Endothelial cell of umbilical vein (primary cell): ENCODE results near the gene PRDM12. TPM values are rescaled to one million over a fixed set of nuclear protein-coding genes. Genes with fewer than 3 reads are reported as not detected.

Source experiments
- BruUV-seq: library from RNA; stranded (reverse); fragments of 400-500 nt; replicated peaks from 2 replicates; lab custom pipeline; 2021; lab: Mats Ljungman, UMichigan
- CTCF ChIA-PET: fragments of 300-600, 350-600 bp; sonication (Branson Sonifier 250); formaldehyde crosslinking; loops from one replicate; lab custom pipeline; 2021; ENCODE audit warnings: antibody characterized with exemption, inconsistent platforms; lab: Charles Lee
- POLR2A ChIA-PET: fragments of 300-600, 350-600 bp; sonication (Branson Sonifier 250); formaldehyde crosslinking; loops from one replicate; lab custom pipeline; 2021; ENCODE audit warnings: antibody characterized with exemption, inconsistent platforms; lab: Charles Lee
- DNase-seq: peaks from one replicate; pipeline ENCODE4 v3.0.0-alpha.2; 2011; ENCODE audit warnings: low read depth, low spot score
- FAIRE-seq: peaks from 2 replicates; lab custom pipeline; 2011; peaks lifted over from hg19 to GRCh38; lab: Jason Lieb, UNC
- H2AFZ ChIP-seq: 2 replicates; pipeline ENCODE4 v1.6.0; 2012; ENCODE audit warnings: low read depth, low read length, control low read depth, inconsistent platforms
- H3K27ac ChIP-seq: 2 replicates; pipeline ENCODE4 v1.5.1; 2011; ENCODE audit warnings: low read depth, mild to moderate bottlenecking, control low read depth, low read length, moderate library complexity; ENCODE audit not compliant: insufficient read depth
- H3K27me3 ChIP-seq, 2 experiments: 2 replicates each; pipeline versions ENCODE4 v1.6.0 to v1.6.1; 2011; ENCODE audit warnings: low read length in 2 of 2, mixed read lengths in 1 of 2; ENCODE audit not compliant: control insufficient read depth in 2 of 2, insufficient read depth in 2 of 2
- H3K36me3 ChIP-seq, 2 experiments: 2 replicates in 1 of 2; 3 replicates in 1 of 2; pipeline ENCODE4 v1.5.1; 2011; ENCODE audit warnings: low read length in 2 of 2, mild to moderate bottlenecking in 1 of 2, moderate library complexity in 1 of 2; ENCODE audit not compliant: control insufficient read depth in 2 of 2, insufficient read depth in 2 of 2; ENCODE audit errors: extremely low read depth in 1 of 2
- H3K4me1 ChIP-seq: 3 replicates; pipeline ENCODE4 v1.5.1; 2011; ENCODE audit warnings: mild to moderate bottlenecking, low read length; ENCODE audit not compliant: control insufficient read depth, insufficient read depth; ENCODE audit errors: extremely low read depth
- H3K4me2 ChIP-seq: 2 replicates; pipeline ENCODE4 v1.6.1; 2011; ENCODE audit warnings: low read length, control low read depth, mixed read lengths; ENCODE audit not compliant: insufficient read depth
- H3K4me3 ChIP-seq, 3 experiments: fragments of 200-600 bp in 1 of 3; sonication (generic), shearing (Covaris generic) in 1 of 3; replicated peaks in 1 of 3; 2 replicates each; pipeline ENCODE4 v1.5.1; 2011 to 2016; ENCODE audit warnings: control low read depth in 3 of 3, low read length in 3 of 3, mild to moderate bottlenecking in 2 of 3, inconsistent platforms in 1 of 3, low read depth in 1 of 3, moderate library complexity in 1 of 3; ENCODE audit not compliant: insufficient read depth in 1 of 3
- H3K79me2 ChIP-seq: 2 replicates; pipeline ENCODE4 v1.6.0; 2012; ENCODE audit warnings: low read length, inconsistent platforms; ENCODE audit not compliant: control insufficient read depth, insufficient read depth
- H3K9ac ChIP-seq: replicated peaks from 2 replicates; pipeline ENCODE3; 2011; ENCODE audit warnings: low read length, control low read depth; ENCODE audit not compliant: insufficient read depth; ENCODE audit errors: extremely low read depth
- H3K9me1 ChIP-seq: replicated peaks from 3 replicates; pipeline ENCODE4 v1.6.0; 2011; ENCODE audit warnings: mild to moderate bottlenecking, low read length; ENCODE audit not compliant: control insufficient read depth, insufficient read depth; ENCODE audit errors: extremely low read depth
- H3K9me3 ChIP-seq: replicated peaks from 2 replicates; pipeline ENCODE4 v1.5.1; 2012; ENCODE audit warnings: low read length, inconsistent platforms; ENCODE audit not compliant: control insufficient read depth, insufficient read depth
- H4K20me1 ChIP-seq: replicated peaks from 2 replicates; pipeline ENCODE3; 2011; ENCODE audit warnings: mild to moderate bottlenecking, low read length; ENCODE audit not compliant: control insufficient read depth, insufficient read depth; ENCODE audit errors: extremely low read depth
- CTCF ChIP-seq, 2 donors: IDR thresholded peaks; 1 replicate in 1 of 2; 2 replicates in 1 of 2; pipeline ENCODE4 v1.5.1; 2011; ENCODE audit warnings: low read length in 2 of 2, mild to moderate bottlenecking in 2 of 2, moderate library complexity in 2 of 2, control low read depth in 1 of 2, inconsistent platforms in 1 of 2, low read depth in 1 of 2; ENCODE audit not compliant: insufficient read depth in 1 of 2; ENCODE audit errors: extremely low read depth in 1 of 2
- EZH2 ChIP-seq: IDR thresholded peaks from 2 replicates; pipeline ENCODE4 v1.6.1; 2012; ENCODE audit warnings: borderline replicate concordance, low read depth, mild to moderate bottlenecking, moderate library complexity, low read length, inconsistent platforms; ENCODE audit not compliant: severe bottlenecking
- FOS ChIP-seq: IDR thresholded peaks from 2 replicates; pipeline ENCODE4 v1.6.1; 2011; ENCODE audit warnings: mild to moderate bottlenecking, low read length, moderate library complexity, borderline replicate concordance; ENCODE audit not compliant: insufficient read depth
- GATA2 ChIP-seq: IDR thresholded peaks from 2 replicates; pipeline ENCODE4 v1.7.0; 2011; ENCODE audit warnings: low read depth, mild to moderate bottlenecking, moderate library complexity, mixed read lengths, low read length; ENCODE audit not compliant: insufficient read length, insufficient read depth
- JUN ChIP-seq: IDR thresholded peaks from 2 replicates; pipeline ENCODE4 v1.6.1; 2011; ENCODE audit warnings: borderline replicate concordance, low read depth; ENCODE audit not compliant: insufficient read length, insufficient read depth
- MAX ChIP-seq: IDR thresholded peaks from 2 replicates; pipeline ENCODE4 v1.6.1; 2011; ENCODE audit not compliant: insufficient read depth, insufficient read length
- MYC ChIP-seq: IDR thresholded peaks from one replicate; pipeline ENCODE4 v1.6.1; 2011; ENCODE audit warnings: mild to moderate bottlenecking, low read depth, low read length
- POLR2A ChIP-seq: IDR thresholded peaks from 2 replicates; pipeline ENCODE4 v1.6.1; 2012; ENCODE audit warnings: low read depth, mild to moderate bottlenecking, control low read depth, low read length
- POLR2AphosphoS5 ChIP-seq: IDR thresholded peaks from 2 replicates; pipeline ENCODE4 v1.6.1; 2012; ENCODE audit warnings: low read depth, mild to moderate bottlenecking, control low read depth, low read length, moderate library complexity; ENCODE audit not compliant: insufficient read depth
- dilution Hi-C: fragments of 300-500 bp; cut with MboI; formaldehyde crosslinking; loops from one replicate; pipeline ENCODE4 v1.15.0; 2019; ENCODE audit warnings: low sequenced_read_pairs; ENCODE audit not compliant: extremely low pct_ligation_motif_present
- intact Hi-C: fragments of 100-400 bp; cut with micrococcal nuclease; formaldehyde crosslinking; loops from one replicate; pipeline ENCODE4 v1.10.0; 2022
- polyA plus RNA-seq, 4 experiments: library from polyadenylated mRNA; depleted of rRNA in 3 of 4; stranded (reverse) in 3 of 4; unstranded in 1 of 4; fragments of >200 nt; gene quantifications; 2 replicates each; pipeline versions ENCODE4 v1.2.1 to v1.2.3, GENCODE V29; 2011 to 2012; ENCODE audit warnings: missing spikeins in 1 of 4
- total RNA-seq: library from RNA; stranded (reverse); gene quantifications from 2 replicates; pipeline ENCODE4 v1.2.3, GENCODE V29; 2021

PRDM12 gene
- total and polyA plus RNA-seq, 2 donors (not counting 3 experiments of a cell fraction or from before 2014, with no cell fraction given) = not detected

- H3K4me1 ChIP-seq = peaks cover 6% of the 10 kb centered on the region
- no peak overlapping the region for H2AFZ ChIP-seq
- H3K4me2 ChIP-seq = no peak overlapping the region
- H3K9ac ChIP-seq = no peak overlapping the region
- H3K27me3 ChIP-seq = peaks cover 3% of the 10 kb centered on the region in 2 experiments
- no TSS peak for BruUV-seq
- DNase-seq (no peak), FAIRE-seq (no peak)
- intact Hi-C loops = no loop called here
- ChIA-PET CTCF (interaction anchor here (1.0 to 1.3 kb wide), 2 partner anchors 12 to 228 kb away, joined by 4 to 5 read pairs; no protein-coding TSS in a partner anchor), POLR2A (interaction anchor here (0.6 to 0.7 kb wide), 2 partner anchors 87 to 110 kb away, joined by 3 read pairs; partner anchors contain the start of gene FUBP3)
- H3K27ac ChIP-seq = no peak overlapping the region
- no peaks in the 10 kb centered on the region for H3K9me1 ChIP-seq
- H3K9me3 ChIP-seq = no peaks in the 10 kb centered on the region
- peaks cover 10% of the 10 kb centered on the region for H3K79me2 ChIP-seq
- H3K36me3 ChIP-seq = no peaks in the 10 kb centered on the region
- H3K4me3 ChIP-seq = no peak overlapping the region
- no peaks in the 10 kb centered on the region for H4K20me1 ChIP-seq
- dilution Hi-C loops = loop anchor here (25.0 kb wide), 1 partner anchor 173 kb away; no protein-coding TSS in a partner anchor
- TF ChIP-seq CTCF (IDR thresholded peaks at IDR 0.05; ENCODE audit: extremely low read depth in 1 of 2, insufficient read depth in 1 of 2, low read depth in 1 of 2, low read length in 2 of 2) (no peak), POLR2AphosphoS5 (no peak), GATA2 (no peak), MYC (no peak), MAX (no peak), JUN (no peak), POLR2A (no peak), FOS (no peak), EZH2 (no peak)
These were observed 25.2 kb downstream of the PRDM12 start for GRCh38 chr9:130689572-130689936.
